ENCODE results near the gene IL17RB.

DNA sequence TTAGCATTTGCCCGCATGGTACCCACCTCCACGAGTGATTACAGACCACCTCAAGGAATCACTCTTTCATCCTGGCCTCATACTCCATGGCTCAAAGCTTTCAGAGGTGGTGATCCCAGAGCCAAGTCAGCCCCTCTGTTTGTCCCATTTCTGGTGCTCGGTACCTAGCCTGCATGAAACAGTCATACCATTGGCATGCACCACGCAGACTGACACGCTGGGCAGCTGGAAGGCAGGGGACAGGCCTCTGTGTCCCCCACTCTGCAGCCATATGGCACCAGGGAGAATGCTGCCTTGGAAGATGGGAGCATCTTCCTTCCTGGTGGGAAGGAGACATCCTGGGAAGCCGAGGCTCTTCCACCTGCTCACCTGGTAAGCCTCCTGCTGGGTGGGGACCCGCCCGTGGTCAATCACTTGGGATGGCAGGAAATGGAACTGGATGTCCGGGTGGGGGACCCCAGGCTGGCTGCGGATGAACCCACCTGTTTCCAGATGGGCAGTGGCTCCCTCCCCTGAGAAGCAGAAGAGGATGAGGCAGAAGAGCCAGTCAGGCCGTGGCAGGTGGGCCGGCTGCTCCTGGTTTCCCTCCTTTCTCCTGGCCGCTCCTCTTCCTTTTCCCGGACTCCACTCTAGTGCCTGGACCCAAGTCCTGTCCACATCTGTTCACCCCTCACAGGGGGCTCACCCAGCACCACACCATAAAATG lies 27.1 kb upstream of the IL17RB start:
- TF ChIP-seq, protein P1, sequence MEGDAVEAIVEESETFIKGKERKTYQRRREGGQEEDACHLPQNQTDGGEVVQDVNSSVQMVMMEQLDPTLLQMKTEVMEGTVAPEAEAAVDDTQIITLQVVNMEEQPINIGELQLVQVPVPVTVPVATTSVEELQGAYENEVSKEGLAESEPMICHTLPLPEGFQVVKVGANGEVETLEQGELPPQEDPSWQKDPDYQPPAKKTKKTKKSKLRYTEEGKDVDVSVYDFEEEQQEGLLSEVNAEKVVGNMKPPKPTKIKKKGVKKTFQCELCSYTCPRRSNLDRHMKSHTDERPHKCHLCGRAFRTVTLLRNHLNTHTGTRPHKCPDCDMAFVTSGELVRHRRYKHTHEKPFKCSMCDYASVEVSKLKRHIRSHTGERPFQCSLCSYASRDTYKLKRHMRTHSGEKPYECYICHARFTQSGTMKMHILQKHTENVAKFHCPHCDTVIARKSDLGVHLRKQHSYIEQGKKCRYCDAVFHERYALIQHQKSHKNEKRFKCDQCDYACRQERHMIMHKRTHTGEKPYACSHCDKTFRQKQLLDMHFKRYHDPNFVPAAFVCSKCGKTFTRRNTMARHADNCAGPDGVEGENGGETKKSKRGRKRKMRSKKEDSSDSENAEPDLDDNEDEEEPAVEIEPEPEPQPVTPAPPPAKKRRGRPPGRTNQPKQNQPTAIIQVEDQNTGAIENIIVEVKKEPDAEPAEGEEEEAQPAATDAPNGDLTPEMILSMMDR (IDR thresholded peaks at IDR 0.05) = no peak
- TF ChIP-seq POLR2A (IDR thresholded peaks at IDR 0.05) = no peak
- TF ChIP-seq POLR2AphosphoS5 (IDR thresholded peaks at IDR 0.05; ENCODE audit: insufficient read depth in 1 of 2, low read depth in 1 of 2) = no peak
